GM20431 (cell line): ENCODE measurements around the gene KRT78.
"Not testable (repeated sequence)": the region's sequence is repeated elsewhere in the genome, so short reads cannot be mapped to it uniquely, and the experiment has no call there.

Experiments
- in situ Hi-C: fragments of 300-500 bp; cut with MseI, MboI; formaldehyde crosslinking; loops from one replicate; pipeline ENCODE4 v1.15.0; 2020; ENCODE audit warnings: low sequenced_read_pairs; ENCODE audit not compliant: unreplicated experiment

The KRT78 gene

DNA sequence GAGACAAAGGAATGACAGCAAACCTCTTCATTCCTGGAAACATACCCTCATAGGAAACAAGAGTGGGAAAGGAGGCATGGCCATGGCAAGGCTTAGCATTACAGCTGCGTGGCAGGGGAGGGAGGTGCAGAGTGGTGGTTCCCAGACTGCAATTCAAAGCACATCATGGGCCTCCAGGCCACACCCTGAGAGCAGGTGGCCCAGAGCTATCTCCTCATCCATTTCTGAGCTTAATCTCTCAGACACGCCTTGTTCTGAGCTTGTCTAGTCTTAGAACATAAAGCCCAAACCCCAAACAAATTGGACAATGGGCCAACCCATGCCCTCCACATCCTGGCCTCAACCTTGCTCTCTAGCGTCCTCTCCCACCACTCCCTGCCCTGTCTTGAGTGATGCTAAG lies 47.0 kb downstream of the KRT78 start:
- in situ Hi-C loops = no loop called here

DNA sequence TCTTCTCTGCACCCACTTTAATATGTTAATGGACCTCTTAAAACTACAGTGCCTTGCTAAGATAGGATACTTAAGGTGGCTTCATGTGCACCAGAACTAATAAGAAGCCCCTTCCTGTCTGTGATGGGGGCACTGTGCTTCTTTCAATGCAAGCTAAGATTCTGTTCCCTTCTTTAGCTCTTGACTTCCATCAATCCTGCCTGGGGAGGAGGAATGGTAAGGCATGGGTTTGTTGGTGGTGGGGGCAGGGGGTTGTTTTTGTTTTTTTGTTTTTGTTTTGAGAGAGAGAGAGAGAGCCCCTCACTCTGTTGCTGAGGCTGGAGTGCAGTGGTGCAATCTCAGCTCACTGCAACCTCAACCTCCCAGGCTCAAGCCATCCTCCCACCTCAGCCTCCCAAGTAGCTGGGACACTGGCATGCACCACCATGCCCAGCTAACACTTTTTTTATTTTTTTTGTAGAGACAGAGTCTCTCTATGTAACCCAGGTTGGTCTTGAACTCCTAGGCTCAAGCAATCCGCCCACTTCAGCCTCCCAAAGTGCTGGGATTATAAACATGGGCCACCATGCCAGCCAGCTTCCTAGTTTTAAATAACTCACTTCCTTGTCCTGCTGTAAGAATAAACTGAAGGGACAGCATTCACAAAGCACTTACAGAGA lies 48.4 kb downstream of the KRT78 start:
- in situ Hi-C loops = no loop called here

DNA sequence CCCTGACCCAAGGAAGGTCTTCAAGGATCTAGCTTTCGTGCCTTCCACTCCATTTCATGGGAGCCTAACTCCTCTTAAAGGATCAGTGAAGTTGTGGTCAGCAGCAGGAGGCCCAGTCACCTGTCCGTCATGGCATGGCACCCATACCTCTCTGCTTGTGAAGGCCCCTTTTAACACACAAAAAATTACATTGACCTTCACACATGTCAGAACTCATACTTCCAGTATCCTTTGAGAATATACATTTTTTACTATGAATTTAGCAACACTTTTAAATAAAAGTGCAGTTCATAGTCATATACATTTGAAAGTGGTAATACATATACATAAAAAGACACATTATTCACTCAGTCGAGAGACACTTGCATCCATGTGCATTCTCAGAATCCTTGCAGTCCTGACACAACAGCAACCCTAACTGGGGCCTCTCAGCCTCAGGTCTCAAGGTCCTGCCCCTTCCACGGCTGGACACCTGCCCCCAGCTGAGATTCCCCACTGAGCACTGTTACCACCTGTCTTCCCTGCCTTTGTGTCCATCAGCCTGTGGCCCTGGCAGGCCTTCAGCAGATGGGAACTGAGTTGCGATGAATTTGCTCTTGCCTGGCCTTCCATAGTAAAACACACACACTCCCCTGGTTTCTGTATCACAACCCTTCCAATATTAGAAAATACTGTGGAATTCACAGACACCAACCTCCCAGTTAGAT lies 49.1 kb downstream of the KRT78 start:
- in situ Hi-C loops = no loop called here

DNA sequence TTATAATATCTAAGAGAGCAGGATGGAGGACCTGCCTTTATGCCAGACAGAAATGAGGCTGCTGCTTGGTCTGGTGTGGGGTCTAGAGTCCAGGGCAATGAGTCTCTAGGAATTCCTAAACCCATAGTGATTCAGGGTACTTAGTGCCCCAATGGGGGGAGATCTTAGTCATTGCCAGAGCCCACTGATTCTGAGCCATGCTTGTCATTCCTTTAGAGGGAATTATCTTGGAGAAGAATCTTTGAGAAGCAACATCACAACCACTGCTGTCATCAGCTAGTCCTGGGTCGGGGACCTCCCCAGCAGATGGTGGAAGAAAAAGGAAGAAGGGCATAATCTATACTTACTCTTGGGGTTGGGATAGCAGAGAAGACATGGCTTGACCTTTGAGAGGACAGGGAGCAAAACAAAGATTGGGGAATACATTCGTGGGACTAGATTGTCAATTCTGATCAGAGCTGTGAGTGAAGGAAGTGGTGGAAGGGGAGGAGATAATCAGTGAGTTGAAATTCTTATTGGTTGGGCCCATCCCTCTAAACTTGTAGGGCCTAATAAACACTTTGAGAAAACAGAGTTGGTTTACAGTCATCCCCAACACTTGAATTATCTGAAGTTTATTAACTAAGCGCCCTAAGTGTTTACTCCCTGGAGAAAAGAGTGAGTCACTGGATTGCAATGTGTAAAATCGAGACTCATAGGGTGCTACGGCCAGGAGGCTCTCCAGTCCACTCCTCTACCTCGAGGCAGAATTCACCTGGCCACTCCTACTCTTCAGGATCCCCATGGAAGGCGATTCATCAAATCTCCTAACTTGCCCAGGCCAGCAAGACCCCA lies 49.9 kb downstream of the KRT78 start:
- in situ Hi-C loops = no loop called here

DNA sequence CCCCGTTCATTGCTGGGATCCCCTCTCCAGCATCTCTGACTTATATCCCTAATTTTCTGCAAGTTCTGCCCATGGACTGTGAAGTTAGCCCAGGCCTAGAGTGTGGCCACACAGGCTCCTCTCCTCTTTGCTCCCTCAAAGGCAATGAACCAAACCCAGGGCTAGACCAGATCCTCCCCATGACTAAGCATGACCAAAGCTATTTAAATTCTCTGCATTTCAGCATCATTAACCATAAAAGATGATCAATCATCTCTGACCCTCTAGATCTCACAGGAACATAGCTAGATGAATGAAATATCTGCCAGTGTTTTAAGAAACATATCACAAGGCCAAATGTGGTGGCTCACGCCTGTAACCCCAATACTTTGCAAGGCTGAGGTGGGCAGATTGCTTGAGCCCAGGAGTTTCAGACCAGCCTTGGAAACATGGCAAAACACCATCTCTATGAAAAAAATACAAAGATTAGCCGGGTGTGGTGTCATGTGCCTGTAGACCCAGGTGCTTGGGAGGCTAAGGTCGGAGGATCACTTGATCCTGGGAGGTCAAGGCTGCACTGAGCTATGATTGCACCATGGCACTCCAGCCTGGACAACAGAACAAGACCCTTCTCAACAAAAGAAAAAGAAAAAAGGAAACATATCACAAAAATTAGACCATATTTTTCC lies 50.7 kb downstream of the KRT78 start:
- in situ Hi-C loops = no loop called here

DNA sequence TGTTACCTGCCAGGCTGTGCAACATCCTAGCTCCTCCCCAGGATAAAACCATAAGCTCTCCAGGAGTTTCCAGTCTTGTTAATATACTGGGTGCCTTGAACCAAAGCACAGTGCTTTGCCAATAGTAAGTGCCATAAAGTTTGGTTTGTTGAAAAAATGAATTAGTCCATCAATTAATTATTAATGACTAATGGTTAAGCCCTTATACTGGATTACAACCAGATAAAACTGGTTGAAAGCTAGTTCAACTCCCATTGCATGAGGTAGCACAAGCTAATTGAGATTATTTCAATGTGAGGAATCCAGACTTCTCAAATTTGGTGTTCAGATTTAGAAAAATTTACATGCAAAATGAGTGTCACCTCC lies 51.3 kb downstream of the KRT78 start:
- in situ Hi-C loops = no loop called here

DNA sequence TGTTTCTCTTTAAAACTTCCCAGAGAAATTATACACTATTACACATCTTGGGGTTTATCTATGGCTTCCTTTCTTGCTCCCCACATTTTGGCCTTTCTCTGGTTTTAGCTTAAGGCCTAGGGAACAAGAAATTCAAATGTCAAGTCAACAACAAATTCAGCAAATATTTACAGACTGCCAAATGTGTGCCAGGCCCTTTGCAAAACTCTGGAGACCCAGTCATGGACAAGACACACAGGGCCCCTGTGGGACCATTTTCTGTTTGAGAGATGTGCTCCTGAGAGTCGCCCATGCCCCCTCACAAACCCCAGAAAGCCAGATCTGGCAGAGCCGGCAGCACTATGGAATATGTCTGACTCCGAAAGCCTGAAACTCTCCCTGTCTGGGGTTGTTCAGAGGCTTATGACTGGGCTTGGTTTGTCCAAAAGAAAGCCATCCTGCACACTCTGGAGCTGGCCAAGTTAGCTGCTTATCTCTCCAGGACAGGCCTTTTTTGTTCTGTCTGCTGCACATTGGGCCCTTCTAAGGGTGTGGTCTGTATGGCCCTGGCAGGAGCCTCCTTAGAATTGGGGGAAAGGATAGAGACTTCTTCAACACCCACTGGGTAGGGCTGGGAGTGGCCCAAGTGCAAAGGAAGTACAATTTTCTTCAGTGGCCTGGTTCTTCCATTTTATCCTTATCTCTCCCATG lies 51.8 kb downstream of the KRT78 start:
- in situ Hi-C loops = no loop called here

DNA sequence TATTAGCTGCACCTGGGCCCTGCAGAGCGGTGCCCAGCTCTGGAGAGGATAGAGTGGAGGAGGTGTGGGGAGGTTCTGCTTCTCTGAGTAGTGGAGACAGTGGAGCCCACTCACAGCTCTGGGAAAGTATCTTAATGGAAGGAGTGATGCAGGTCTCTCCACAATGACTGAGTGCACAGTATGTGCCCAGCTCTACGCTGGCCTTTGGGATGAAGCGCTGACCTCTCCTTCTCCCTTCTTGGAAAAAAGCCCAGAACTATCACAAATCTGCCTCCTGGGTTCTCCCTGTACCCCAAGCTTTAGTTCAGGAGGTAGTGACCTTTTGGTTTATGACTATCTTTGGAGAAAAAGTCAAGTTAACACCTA lies 52.4 kb downstream of the KRT78 start:
- in situ Hi-C loops = no loop called here

DNA sequence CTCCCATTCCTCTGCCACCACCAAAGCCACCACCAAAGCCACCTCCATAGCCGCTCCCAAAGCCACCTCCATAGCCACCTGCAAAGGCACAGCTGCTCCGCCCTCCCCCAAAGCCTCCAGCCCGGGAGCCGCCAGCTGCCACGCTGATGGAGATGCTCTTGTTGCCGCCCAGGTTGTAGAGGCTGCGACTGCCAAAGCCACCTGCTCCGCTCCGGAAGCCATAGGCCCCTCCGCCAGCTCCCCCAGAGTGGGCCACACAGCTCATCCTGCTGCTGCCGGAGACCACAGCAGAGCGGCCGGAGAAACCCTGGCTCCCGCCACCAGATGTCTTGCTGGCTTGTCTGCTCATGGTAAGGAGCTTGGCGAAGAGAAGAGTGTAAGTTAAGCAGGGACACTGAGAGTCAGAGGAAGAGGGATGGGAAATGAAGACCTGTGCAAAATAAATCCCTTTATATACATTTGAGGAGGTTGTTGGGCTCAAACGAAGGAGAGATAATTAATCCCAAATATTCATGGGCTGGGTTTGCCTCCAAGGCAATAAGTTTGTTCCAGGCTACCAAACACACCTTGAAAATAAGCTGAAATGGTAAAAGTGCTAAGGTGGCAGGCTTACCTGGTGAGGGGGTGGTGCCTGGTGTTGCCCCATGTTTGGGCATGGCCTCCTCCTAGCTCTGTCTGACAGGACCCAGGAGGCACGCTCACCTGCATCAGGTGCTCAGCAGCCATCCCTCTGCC lies 52.9 kb downstream of the KRT78 start, which contains the start of gene KRT3:
TSS of gene KRT3 (minus strand) at position 424 of the 735 bp plus-strand sequence. CDS start at position 349, 75 bp downstream.
- in situ Hi-C loops = no loop called here

DNA sequence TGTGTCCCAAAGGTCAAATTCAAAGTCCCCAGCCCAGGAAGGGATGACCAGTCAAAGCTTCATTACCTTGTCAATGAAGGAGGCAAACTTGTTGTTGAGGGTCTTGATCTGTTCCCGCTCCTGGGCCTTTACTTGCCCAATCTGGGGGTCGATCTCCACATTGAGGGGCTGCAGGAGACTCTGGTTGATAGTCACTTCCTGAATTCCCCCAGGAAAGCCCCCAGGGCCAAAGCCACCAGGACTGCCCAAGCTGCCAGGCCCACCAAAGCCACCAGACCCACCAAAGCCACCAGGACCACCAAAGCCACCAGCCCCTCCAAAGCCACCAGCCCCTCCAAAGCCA lies 53.5 kb downstream of the KRT78 start:
- in situ Hi-C loops = not testable (repeated sequence)

DNA sequence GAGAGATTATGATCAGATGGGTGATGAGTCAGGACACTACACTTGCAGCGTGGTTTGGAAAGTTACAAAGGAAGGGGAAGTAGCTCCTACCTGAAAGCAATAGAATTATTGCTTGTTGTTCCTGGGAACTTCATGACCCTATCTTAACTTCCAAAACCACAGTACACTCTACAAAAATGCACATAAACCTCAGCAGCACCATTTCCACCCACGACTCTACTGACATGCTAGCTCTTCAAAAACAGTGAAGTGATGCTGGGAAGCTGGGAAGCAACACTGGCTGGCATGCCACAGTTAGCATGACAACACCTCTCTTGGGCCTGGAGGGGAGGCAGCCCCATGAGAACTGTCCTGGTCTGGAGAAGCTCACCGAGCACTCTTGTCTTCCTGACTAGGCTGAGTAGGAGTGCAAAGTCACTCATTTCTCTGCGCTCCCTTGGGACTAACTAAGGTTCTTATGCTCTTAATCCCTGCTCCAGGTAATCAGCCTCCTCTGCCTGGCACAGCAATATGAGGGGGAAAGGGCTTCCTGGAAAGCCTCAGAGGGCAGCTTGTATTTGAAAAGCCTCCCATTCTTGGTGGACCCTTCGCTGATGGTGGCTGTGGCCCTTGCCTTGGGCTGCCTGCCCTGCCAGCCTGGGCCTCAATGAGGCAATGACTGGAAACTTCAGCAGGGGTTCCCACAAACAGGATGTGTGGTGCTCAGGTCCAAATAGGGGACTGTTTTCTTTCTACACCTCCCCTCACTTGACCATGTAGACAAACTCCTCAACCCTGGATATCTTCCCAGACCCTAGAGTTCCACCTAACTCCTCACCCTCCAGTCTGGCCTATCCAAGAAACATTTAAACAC lies 54.1 kb downstream of the KRT78 start:
- in situ Hi-C loops = no loop called here

DNA sequence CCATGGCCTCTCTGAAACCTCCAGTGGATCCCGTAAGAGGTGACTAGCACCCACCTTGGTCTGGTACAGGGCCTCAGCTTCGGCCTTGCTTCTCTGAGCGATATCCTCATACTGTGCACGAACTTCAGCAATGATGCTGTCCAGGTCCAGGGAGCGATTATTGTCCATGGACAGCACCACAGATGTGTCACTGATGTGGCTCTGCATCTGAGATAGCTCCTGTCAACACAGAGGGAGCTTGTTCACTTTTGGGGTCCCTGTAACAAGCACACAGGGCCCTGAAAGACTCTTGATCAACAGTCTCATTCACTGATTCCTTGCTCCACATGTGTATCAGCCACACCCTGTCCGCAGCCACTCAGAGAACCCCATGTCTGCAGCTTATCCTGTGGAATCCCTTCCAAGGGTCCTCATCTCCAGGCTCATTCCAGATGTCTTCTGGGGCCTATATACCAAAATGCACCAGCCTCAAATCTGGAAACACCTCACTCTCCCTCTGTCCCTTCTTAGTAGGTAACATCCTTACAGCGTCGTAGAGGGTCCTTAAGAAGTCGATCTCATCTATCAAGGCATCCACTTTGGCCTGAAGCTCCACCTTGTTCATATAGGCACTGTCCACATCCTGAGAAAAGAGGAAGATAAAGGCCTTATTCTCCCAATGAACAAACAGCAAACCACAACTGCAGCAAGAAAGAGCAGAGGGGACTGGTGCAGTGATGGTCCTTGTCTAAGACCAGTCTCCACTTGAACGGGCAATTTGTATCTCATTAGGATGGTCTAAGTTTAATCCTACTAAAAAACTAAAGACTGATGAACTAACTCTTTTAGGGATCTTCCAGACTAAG lies 56.4 kb downstream of the KRT78 start:
- in situ Hi-C loops = no loop called here

DNA sequence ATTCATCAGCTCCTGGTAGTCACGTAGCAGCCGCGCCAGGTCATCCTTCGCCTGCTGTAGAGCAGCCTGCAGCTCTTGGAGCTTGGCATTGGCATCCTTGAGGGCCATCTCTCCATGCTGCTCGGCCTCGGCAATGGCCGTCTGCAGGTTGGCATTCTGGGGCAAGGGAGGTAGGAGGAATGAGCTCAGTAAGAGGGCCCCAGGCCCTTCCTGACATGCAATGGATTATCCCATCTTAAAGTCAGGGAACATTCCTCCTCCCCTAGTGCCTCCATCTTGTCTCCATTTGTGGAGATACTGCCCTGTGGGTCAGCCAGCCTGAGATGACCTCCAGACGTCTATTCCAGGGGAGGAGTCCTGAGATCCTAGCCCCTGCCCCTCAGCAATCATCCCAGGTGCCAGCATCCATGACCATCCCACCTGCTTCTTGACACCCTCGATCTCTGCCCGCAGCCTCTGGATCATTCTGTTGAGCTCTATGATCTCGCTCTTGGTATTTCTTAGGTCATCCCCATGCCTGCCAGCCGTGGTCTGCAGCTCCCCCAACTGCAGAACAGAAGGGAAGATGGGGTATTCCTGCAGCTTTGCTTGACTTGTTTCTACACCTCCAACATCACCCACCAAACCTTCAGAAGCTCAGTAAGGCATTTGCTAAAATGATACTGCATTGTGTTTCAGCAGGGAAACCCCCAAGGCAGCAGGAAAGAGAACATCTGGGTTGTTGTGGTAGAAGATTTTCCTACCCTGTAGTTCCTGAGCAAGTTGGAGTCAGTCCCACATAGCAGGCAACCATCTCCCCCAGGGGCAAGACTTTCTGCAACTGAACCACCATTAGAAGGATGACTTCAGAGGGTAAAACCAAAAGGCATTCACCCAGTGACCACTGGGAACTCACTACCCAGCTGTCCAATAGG lies 57.3 kb downstream of the KRT78 start:
- in situ Hi-C loops = no loop called here

DNA sequence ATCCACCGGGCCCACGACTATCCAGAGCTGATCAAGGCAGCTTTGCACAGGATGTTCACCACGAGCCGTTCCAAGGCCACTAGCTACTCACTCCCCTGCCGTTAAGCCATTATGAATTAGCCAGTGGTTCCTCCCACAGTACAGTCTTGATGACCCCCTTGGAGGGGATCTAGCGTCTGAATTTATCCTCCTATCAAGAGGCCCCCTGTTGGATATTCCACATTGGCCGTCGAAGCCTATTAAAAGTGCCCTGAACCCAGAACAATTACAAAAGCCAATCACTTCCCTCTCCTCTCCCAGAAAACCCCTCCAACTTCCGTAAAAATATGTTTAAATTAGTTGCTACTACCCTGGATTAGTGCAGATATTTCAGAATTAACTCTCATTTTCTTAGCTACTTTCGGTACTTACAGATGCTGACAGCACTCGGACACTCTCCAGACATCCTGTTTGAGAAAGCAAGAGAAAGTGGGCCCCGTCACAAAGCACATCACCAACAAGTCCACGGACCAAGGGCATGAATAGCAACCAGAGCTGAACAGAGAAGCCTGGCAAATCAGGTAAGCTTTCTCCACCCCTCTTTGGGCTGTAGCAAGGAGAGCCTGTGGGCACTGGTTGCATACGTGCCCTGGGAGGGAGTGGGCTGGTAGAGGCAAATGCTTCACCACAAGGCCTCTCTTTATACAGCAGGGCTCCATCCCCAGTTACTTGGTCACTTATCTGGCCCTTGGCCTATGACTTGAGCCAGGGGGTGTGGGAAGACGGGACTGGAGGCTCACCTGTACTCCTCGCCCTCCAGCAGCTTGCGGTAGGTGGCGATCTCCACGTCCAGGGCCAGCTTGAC lies 58.1 kb downstream of the KRT78 start:
- in situ Hi-C loops = no loop called here

DNA sequence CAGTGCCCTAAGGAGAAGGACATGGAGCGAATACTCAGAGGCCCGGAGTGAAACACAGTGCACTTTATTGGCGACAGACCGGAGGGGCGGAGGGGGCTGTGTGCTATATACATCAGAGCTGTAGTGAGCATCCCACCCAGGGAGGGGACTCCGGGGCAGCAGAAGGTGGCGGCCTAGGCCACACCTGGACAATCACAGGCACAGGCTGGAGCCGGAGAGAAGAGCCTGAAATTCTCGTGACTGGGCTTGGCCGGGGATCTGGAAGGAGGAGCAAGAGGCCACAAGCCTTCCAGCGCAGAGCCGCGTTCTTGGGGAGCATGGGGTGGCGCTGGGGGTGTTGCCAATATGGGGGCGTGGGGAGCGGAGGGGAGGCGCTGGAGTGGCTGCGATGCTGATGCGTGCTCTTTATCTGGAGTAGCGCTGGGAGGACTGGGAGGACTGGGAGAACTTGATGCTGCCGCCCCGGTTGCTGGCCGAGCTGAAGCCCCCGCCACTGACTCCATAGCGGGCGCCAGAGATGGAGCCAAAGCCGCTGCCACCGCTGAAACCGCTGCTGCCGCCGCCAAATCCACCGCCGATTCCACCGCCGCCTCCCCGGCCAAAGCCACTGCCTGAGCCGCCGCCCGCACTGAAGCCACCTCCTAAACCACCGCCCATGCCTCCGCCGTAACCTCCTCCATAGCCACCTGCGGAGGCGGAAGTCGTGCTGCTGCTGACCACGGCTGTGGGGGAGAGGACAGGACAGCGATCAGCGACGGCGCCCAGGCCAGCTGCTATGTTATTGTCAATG lies 59.0 kb downstream of the KRT78 start:
- in situ Hi-C loops = no loop called here
